Upper lobe of right lung (tissue), 1 donor: ENCODE data around the gene WFDC2. TPM values are rescaled to one million over a fixed set of nuclear protein-coding genes. Genes with fewer than 3 reads are reported as not detected.

ENCODE experiments used
- ATAC-seq: fragments of 200-7000 bp; cut with Tn5 transposase; one replicate; pipeline ENCODE4 v1.9.1; 2020; ENCODE audit warnings: mild to moderate bottlenecking, moderate library complexity
- DNase-seq: peaks from one replicate; pipeline ENCODE4 v3.0.0-alpha.2; 2020
- H3K27ac ChIP-seq: fragments of 200-600 bp; one replicate; pipeline ENCODE4 v1.8.0; 2022
- H3K27me3 ChIP-seq: fragments of 200-600 bp; one replicate; pipeline ENCODE4 v1.8.0; 2022; ENCODE audit warnings: mild to moderate bottlenecking
- H3K36me3 ChIP-seq: fragments of 200-600 bp; one replicate; pipeline ENCODE4 v1.8.0; 2022
- H3K4me1 ChIP-seq: fragments of 200-600 bp; one replicate; pipeline ENCODE4 v1.8.0; 2022
- H3K4me3 ChIP-seq: fragments of 200-600 bp; one replicate; pipeline ENCODE4 v1.8.0; 2022; ENCODE audit warnings: mild to moderate bottlenecking
- H3K9me3 ChIP-seq: fragments of 200-600 bp; one replicate; pipeline ENCODE4 v1.8.0; 2022
- intact Hi-C: fragments of 100-400 bp; cut with DNase I; formaldehyde crosslinking; loops from one replicate; pipeline ENCODE4 v1.11.0; 2022
- total RNA-seq: library from RNA; stranded (reverse); fragmentation: NEBNext Ultra II Directional; extraction: Animal tissue kit (Norgen Biotek cat#: 25700); gene quantifications from one replicate; pipeline ENCODE4 v1.2.1, GENCODE V29; 2021
- TF ChIP-seq, protein P1 (sequence below): fragments of 200-600 bp; IDR thresholded peaks from one replicate; pipeline ENCODE4 v1.8.0; 2022; ENCODE audit warnings: antibody characterized with exemption
- donor health status: DM: no; HTN: yes; CAD: no; lungs with severe emphysema.

Gene WFDC2
- total RNA-seq, 1 donor from 2014 or later, result 113 TPM

DNA sequence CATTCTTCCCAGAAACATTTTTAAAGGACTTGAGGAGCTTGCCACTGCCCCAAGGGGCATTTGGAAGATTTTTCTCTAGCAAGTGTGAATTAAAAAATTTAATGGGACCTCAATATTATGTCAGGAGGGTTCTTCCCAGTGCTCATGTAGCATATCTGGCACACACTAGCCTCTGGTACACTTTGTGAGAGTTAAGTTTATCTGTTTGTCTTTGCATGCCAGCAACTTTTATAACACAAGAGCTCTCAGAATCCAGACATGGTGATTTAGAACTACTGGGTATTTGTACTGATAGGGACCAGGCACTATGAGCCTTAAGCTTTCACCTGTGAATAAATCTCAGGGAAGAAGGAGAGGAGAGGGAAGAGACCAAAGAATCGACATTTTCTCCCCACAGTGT lies 33.0 kb downstream of the WFDC2 start:
- Histone ChIP-seq H3K4me1 (no peaks in the 10 kb centered on the region), H3K36me3 (no peaks in the 10 kb centered on the region), H3K4me3 (no peak overlapping the region), H3K9me3 (no peaks in the 10 kb centered on the region), H3K27ac (no peak overlapping the region), H3K27me3 (no peaks in the 10 kb centered on the region)
- DNase-seq (no peak), ATAC-seq (no peak)
- intact Hi-C loops, result no loop called here
- TF ChIP-seq, protein P1, sequence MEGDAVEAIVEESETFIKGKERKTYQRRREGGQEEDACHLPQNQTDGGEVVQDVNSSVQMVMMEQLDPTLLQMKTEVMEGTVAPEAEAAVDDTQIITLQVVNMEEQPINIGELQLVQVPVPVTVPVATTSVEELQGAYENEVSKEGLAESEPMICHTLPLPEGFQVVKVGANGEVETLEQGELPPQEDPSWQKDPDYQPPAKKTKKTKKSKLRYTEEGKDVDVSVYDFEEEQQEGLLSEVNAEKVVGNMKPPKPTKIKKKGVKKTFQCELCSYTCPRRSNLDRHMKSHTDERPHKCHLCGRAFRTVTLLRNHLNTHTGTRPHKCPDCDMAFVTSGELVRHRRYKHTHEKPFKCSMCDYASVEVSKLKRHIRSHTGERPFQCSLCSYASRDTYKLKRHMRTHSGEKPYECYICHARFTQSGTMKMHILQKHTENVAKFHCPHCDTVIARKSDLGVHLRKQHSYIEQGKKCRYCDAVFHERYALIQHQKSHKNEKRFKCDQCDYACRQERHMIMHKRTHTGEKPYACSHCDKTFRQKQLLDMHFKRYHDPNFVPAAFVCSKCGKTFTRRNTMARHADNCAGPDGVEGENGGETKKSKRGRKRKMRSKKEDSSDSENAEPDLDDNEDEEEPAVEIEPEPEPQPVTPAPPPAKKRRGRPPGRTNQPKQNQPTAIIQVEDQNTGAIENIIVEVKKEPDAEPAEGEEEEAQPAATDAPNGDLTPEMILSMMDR, result no peak

DNA sequence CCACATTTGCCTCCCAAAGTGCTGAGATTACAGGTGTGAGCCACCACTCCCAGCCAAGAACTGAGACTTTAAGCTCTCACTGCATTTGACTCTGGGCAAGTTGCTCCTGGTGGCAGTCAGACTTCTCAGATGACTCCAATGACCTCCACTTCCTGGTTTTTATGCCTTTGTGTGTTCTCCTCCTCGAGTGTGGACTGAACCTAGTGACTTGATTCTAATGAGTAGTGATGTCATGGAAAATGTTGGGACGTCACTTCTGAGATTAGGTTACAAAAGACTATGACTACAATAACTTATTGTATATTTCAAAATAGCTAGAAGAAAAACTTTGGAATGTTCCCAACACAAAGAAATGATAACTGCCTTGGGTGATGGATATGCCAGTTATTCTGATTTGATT lies 33.9 kb downstream of the WFDC2 start:
- Histone ChIP-seq H3K27ac (no peak overlapping the region), H3K4me1 (no peaks in the 10 kb centered on the region), H3K36me3 (no peaks in the 10 kb centered on the region), H3K9me3 (no peaks in the 10 kb centered on the region), H3K4me3 (no peak overlapping the region), H3K27me3 (no peaks in the 10 kb centered on the region)
- TF ChIP-seq, protein P1, result no peak
- no peak for DNase-seq
- intact Hi-C loops, result no loop called here
- no peak for ATAC-seq

DNA sequence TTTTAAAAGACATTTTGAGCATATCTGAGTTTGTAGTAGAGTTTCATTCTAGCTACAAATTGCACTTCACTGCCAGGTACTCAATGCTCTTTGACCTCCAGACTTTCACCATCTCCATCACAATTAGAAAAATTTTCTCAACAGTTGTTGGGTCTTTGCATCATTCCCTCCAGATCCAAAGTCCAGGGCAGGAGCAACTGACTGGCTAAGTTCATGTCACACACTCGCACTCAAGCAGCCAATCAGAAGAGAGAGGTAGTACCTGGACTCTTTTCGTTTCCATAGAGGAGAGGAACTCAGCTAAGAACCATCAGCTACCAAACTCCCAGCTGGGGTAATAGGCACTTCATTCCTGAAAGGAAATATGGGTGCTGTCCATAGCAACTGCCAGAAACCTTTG lies 36.8 kb downstream of the WFDC2 start:
- ATAC-seq (no peak), DNase-seq (no peak)
- H3K27me3 ChIP-seq, result no peaks in the 10 kb centered on the region
- intact Hi-C loops, result no loop called here
- no peaks in the 10 kb centered on the region for H3K36me3 ChIP-seq
- TF ChIP-seq, protein P1, result no peak
- no peak overlapping the region for H3K27ac ChIP-seq
- H3K4me1 ChIP-seq, result no peaks in the 10 kb centered on the region
- H3K9me3 ChIP-seq, result no peaks in the 10 kb centered on the region
- no peak overlapping the region for H3K4me3 ChIP-seq

DNA sequence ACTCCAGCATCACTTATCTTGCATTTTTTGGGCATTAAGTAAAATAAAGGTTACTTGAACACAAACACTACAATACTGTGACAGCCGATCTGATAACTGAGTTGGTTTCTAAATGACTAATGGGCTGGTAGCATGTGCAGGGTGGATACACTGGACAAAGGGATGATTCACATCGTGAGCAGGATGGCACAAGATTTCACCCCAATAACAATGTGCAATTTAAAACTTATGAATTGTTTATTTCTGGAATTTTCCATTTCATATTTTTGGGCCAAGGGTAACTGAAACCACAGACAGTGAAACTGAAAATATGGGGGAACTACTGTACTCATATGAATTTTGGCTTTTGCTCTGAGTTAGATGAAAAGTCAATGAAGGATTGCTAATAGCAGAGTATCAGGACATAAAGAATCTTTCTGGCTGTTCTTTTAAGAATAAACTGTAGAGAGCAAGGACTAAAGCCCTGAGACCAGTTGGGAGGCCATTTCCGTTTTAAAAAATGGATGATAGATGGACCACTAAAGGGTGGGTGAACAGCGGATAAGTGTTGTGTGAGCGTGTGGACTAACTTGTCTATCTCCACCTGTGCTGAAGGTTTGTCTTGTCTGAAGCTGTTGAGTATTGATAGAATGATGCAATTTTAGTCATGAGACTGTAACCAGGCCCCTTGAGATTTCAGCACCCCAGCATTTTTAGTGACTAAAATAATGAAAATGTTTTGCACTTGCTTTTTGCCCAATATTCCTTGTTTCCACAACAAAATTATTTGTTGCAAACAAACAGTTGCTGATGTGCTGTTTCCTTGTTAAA lies 37.7 kb downstream of the WFDC2 start:
- TF ChIP-seq, protein P1, result no peak
- H3K36me3 ChIP-seq, result no peaks in the 10 kb centered on the region
- ATAC-seq, result no peak
- H3K4me3 ChIP-seq, result no peak overlapping the region
- no peaks in the 10 kb centered on the region for H3K4me1 ChIP-seq
- no peaks in the 10 kb centered on the region for H3K27me3 ChIP-seq
- H3K9me3 ChIP-seq, result no peaks in the 10 kb centered on the region
- no peak overlapping the region for H3K27ac ChIP-seq
- intact Hi-C loops, result no loop called here
- no peak for DNase-seq

DNA sequence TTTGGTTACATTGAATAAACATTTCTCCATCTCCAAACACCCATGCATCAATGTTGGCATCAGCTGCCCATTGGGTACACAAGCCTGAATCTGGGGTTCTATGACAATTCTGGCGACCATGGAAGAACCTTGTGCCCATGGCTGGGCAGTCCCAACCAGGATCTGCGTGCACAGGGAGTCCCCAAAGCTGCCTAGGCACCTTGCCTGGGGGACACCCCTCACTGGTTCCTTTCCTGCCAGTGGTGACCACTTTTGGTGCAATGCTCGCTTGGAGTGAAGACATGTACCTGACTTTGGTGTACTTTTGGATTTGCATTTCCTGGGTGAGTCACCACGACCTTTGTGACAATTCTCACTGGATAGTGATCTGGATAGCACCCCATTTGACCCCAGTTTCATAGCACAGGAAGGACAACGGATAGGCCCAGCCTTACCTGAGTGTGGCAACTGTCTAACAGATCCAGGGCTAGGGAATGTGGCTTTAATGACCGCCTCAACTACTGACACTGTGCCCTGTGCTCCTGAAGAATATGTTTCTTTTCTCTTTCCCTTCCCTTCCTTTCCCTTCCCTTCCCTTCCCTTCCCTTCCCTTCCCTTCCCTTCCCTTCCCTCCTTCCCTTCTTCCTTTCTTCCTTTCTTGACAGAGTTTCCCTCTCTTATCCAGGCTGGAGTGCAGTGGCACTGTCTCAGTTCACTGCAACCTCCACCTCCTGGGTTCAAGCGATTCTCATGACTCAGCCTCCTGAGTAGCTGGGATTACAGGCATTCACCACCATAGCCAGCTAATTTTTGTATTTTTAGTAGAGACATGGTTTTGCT lies 38.7 kb downstream of the WFDC2 start:
- no peaks in the 10 kb centered on the region for H3K9me3 ChIP-seq
- DNase-seq (no peak), ATAC-seq (no peak)
- H3K4me3 ChIP-seq, result no peak overlapping the region
- TF ChIP-seq, protein P1, result no peak
- intact Hi-C loops, result no loop called here
- no peaks in the 10 kb centered on the region for H3K36me3 ChIP-seq
- H3K4me1 ChIP-seq, result no peaks in the 10 kb centered on the region
- no peaks in the 10 kb centered on the region for H3K27me3 ChIP-seq
- H3K27ac ChIP-seq, result no peak overlapping the region
